Panc1 (cell line): ENCODE measurements around the gene SETD3. TPM values are rescaled to one million over a fixed set of nuclear protein-coding genes. Genes with fewer than 3 reads are reported as not detected.
A peak's percentile ranks its signal among the peaks of the same experiment; 100 is the strongest.

Experiments used
- ATAC-seq: fragments of 200-7000 bp; cut with Tn5 transposase; 2 replicates; pipeline ENCODE4 v1.9.1; 2020; ENCODE audit warnings: mild to moderate bottlenecking, moderate library complexity
- BruUV-seq: library from RNA; stranded (reverse); fragments of 400-500 nt; replicated peaks from 2 replicates; lab custom pipeline; 2021; lab: Mats Ljungman, UMichigan
- CTCF ChIA-PET: fragments of 300-600 bp; sonication (Branson Sonifier 250); formaldehyde crosslinking; loops from one replicate; lab custom pipeline; 2022; ENCODE audit warnings: antibody characterized with exemption; lab: Charles Lee
- POLR2A ChIA-PET: fragments of 300-600 bp; sonication (Branson Sonifier 250); formaldehyde crosslinking; loops from one replicate; lab custom pipeline; 2022; ENCODE audit warnings: antibody characterized with exemption; lab: Charles Lee
- DNase-seq: peaks from one replicate; pipeline ENCODE4 v3.0.0-alpha.2; 2010; ENCODE audit warnings: low read depth, low spot score
- H3K27ac ChIP-seq: 2 replicates; pipeline ENCODE4 v1.5.1; 2011; ENCODE audit warnings: mild to moderate bottlenecking, low read length, inconsistent platforms
- H3K27me3 ChIP-seq: fragments of 200-500 bp; sonication (Bioruptor generic); 2 replicates; pipeline ENCODE4 v1.6.0; 2014; ENCODE audit warnings: low read length, inconsistent platforms; ENCODE audit not compliant: control insufficient read depth, insufficient read depth
- H3K36me3 ChIP-seq: fragments of 200-500 bp; sonication (Bioruptor generic); 2 replicates; pipeline ENCODE4 v1.5.1; 2014; ENCODE audit warnings: inconsistent platforms, mild to moderate bottlenecking, low read length, moderate library complexity; ENCODE audit not compliant: control insufficient read depth, insufficient read depth
- H3K4me1 ChIP-seq: 2 replicates; pipeline ENCODE4 v1.5.1; 2011; ENCODE audit warnings: inconsistent platforms, mild to moderate bottlenecking, low read length, moderate library complexity; ENCODE audit not compliant: control insufficient read depth, insufficient read depth
- H3K4me3 ChIP-seq, 2 experiments: 2 replicates each; pipeline ENCODE4 v1.5.1; 2011 to 2012; ENCODE audit warnings: low read depth in 2 of 2, low read length in 2 of 2, mild to moderate bottlenecking in 2 of 2, inconsistent platforms in 1 of 2, moderate library complexity in 1 of 2
- H3K9me3 ChIP-seq: fragments of 200-500 bp; sonication (Bioruptor generic); 2 replicates; pipeline ENCODE4 v1.5.1; 2014; ENCODE audit warnings: low read depth, mild to moderate bottlenecking, inconsistent platforms, low read length, moderate library complexity; ENCODE audit not compliant: control insufficient read depth, insufficient read depth
- POLR2AphosphoS5 ChIP-seq: IDR thresholded peaks from 2 replicates; pipeline ENCODE4 v1.6.1; 2012; ENCODE audit warnings: mild to moderate bottlenecking, low read depth, low read length, moderate library complexity
- SIN3A ChIP-seq: IDR thresholded peaks from 2 replicates; pipeline ENCODE4 v1.6.1; 2012; ENCODE audit warnings: low read depth, mild to moderate bottlenecking, low read length, moderate library complexity, borderline replicate concordance; ENCODE audit not compliant: insufficient read depth
- TCF7L2 ChIP-seq: IDR thresholded peaks from 2 replicates; pipeline ENCODE4 v1.6.1; 2011; ENCODE audit warnings: mild to moderate bottlenecking, low read depth, low read length, inconsistent platforms
- in situ Hi-C: cut with HindIII; loops from 2 replicates; pipeline ENCODE4 v1.10.0; 2016; ENCODE audit warnings: low sequenced_read_pairs, low pct_unique_long_range_greater_than_20kb
- intact Hi-C: fragments of 100-400 bp; cut with micrococcal nuclease; formaldehyde crosslinking; loops from one replicate; pipeline ENCODE4 v1.10.0; 2022; ENCODE audit not compliant: unreplicated experiment
- total RNA-seq: library from RNA; stranded (reverse); gene quantifications from one replicate; pipeline ENCODE4 v1.2.1, GENCODE V29; 2021; ENCODE audit not compliant: unreplicated experiment
- TF ChIP-seq, protein P1 (sequence below), 2 experiments: IDR thresholded peaks; 2 replicates each; pipeline ENCODE4 v1.6.1; 2011 to 2012; ENCODE audit warnings: low read depth in 2 of 2, control low read depth in 1 of 2, low read length in 1 of 2, mild to moderate bottlenecking in 1 of 2, moderate library complexity in 1 of 2; ENCODE audit not compliant: insufficient read depth in 1 of 2
- TF ChIP-seq, protein P2 (sequence below): fragments of 450-650 bp; IDR thresholded peaks from 2 replicates; pipeline ENCODE4 v1.5.1; 2017; ENCODE audit warnings: mild to moderate bottlenecking

The SETD3 gene
- total RNA-seq, 1 experiment from 2014 or later, result 51.1 TPM

DNA sequence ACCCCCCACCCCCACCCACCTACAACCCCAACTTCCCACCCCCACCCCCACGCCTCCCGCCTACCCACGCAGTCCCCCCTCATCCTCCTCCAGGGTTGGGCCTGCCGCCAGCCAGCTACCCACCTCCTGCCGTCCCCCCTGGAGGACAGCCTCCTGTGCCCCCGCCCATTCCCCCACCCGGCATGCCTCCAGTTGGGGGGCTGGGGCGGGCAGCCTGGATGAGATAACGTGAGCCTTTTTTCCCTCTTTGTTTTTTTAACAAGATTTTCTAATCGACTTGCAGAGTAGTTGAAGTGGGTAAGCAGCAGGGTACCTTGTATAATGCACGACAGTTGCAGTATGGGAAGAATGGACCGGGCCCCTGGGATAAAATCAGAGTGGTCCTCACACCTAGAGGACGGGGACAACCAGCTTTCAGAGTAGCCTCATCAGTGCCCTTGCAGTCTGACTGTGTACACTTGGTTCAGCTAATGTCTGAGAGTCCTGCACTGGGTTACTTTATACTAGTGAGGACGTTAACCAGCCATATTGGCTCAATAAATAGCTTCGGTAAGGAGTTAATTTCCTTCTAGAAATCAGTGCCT is 30.0 kb upstream of the SETD3 start:
- no peak for DNase-seq
- Histone ChIP-seq H3K27ac (no peak overlapping the region), H3K9me3 (no peaks in the 10 kb centered on the region), H3K4me3 (no peak overlapping the region), H3K27me3 (no peaks in the 10 kb centered on the region), H3K4me1 (peaks cover 5% of the 10 kb centered on the region), H3K36me3 (no peaks in the 10 kb centered on the region; the same call in 1 of the 2 replicates)
- intact Hi-C loops, result no loop called here
- in situ Hi-C loops, result no loop called here
- ChIA-PET CTCF (no interaction called here), POLR2A (no interaction called here)
- no peak for ATAC-seq
- TF ChIP-seq, protein P1, sequence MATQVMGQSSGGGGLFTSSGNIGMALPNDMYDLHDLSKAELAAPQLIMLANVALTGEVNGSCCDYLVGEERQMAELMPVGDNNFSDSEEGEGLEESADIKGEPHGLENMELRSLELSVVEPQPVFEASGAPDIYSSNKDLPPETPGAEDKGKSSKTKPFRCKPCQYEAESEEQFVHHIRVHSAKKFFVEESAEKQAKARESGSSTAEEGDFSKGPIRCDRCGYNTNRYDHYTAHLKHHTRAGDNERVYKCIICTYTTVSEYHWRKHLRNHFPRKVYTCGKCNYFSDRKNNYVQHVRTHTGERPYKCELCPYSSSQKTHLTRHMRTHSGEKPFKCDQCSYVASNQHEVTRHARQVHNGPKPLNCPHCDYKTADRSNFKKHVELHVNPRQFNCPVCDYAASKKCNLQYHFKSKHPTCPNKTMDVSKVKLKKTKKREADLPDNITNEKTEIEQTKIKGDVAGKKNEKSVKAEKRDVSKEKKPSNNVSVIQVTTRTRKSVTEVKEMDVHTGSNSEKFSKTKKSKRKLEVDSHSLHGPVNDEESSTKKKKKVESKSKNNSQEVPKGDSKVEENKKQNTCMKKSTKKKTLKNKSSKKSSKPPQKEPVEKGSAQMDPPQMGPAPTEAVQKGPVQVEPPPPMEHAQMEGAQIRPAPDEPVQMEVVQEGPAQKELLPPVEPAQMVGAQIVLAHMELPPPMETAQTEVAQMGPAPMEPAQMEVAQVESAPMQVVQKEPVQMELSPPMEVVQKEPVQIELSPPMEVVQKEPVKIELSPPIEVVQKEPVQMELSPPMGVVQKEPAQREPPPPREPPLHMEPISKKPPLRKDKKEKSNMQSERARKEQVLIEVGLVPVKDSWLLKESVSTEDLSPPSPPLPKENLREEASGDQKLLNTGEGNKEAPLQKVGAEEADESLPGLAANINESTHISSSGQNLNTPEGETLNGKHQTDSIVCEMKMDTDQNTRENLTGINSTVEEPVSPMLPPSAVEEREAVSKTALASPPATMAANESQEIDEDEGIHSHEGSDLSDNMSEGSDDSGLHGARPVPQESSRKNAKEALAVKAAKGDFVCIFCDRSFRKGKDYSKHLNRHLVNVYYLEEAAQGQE (IDR thresholded peaks at IDR 0.05; ENCODE audit: insufficient read depth in 1 of 2, low read depth in 2 of 2, low read length in 1 of 2), result no peak
- TF ChIP-seq, protein P2, sequence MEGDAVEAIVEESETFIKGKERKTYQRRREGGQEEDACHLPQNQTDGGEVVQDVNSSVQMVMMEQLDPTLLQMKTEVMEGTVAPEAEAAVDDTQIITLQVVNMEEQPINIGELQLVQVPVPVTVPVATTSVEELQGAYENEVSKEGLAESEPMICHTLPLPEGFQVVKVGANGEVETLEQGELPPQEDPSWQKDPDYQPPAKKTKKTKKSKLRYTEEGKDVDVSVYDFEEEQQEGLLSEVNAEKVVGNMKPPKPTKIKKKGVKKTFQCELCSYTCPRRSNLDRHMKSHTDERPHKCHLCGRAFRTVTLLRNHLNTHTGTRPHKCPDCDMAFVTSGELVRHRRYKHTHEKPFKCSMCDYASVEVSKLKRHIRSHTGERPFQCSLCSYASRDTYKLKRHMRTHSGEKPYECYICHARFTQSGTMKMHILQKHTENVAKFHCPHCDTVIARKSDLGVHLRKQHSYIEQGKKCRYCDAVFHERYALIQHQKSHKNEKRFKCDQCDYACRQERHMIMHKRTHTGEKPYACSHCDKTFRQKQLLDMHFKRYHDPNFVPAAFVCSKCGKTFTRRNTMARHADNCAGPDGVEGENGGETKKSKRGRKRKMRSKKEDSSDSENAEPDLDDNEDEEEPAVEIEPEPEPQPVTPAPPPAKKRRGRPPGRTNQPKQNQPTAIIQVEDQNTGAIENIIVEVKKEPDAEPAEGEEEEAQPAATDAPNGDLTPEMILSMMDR, result no peak
- TF ChIP-seq TCF7L2, result no peak
- no peak for TF ChIP-seq POLR2AphosphoS5
- TF ChIP-seq SIN3A, result no peak
- BruUV-seq, result TSS peak; percentile 98

DNA sequence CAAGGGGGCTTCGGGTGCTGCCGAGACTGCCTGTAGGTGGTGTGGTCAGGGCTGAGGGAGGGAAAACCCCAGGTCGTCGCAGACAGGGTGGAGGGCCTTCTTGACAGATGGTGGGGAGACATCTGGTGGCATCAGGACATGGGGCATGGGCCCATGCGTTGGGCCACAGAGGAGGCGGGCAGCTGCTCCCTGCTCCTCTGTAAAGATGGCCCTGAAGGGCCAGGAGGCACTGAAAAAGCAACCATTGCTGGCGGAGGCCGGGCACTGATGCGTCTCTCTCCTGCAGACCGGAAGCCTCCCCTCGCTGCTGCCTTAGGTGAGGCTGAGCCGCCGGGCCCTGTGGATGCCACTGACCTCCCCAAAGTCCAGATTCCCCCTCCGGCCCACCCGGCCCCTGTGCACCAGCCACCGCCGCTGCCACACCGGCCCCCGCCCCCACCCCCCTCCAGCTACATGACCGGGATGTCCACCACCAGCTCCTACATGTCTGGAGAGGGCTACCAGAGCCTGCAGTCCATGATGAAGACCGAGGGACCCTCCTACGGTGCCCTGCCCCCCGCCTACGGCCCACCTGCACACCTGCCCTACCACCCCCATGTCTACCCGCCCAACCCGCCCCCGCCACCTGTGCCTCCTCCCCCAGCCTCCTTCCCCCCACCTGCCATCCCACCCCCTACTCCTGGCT is 29.4 kb upstream of the SETD3 start:
- in situ Hi-C loops, result no loop called here
- POLR2A ChIA-PET, result no interaction called here
- no peak for DNase-seq

More for the DNA sequence above, 29.4 kb upstream of the SETD3 start:
- intact Hi-C loops, result no loop called here
- H3K4me3 ChIP-seq, result no peak overlapping the region
- BruUV-seq, result no TSS peak
- no peak for ATAC-seq
- TF ChIP-seq, protein P2, result no peak
- TF ChIP-seq, protein P1 (IDR thresholded peaks at IDR 0.05; ENCODE audit: insufficient read depth in 1 of 2, low read depth in 2 of 2, low read length in 1 of 2), result no peak
- TF ChIP-seq POLR2AphosphoS5 (no peak), SIN3A (no peak), TCF7L2 (no peak)
- H3K36me3 ChIP-seq, result no peaks in the 10 kb centered on the region; the same call in 1 of the 2 replicates
- no peaks in the 10 kb centered on the region for H3K9me3 ChIP-seq
- H3K27me3 ChIP-seq, result no peaks in the 10 kb centered on the region
- CTCF ChIA-PET, result no interaction called here
- peaks cover 5% of the 10 kb centered on the region for H3K4me1 ChIP-seq
- no peak overlapping the region for H3K27ac ChIP-seq
